Hepatocyte (in vitro differentiated cells): Measurements from ENCODE around the gene SLC47A2. TPM values are rescaled to one million over a fixed set of nuclear protein-coding genes. Genes with fewer than 3 reads are reported as not detected.

Source experiments
- DNase-seq: peaks from one replicate; pipeline ENCODE4 v3.0.0-alpha.2; 2016; ENCODE audit warnings: low spot score
- H2AFZ ChIP-seq: fragments of 200-600 bp; sonication (generic); 2 replicates; pipeline ENCODE4 v1.6.0; 2016; ENCODE audit warnings: antibody characterized with exemption, mild to moderate bottlenecking
- H3K27ac ChIP-seq: fragments of 200-600 bp; sonication (generic); 2 replicates; pipeline ENCODE4 v1.5.1; 2016; ENCODE audit warnings: mild to moderate bottlenecking
- H3K27me3 ChIP-seq: fragments of 200-600 bp; sonication (generic); 2 replicates; pipeline ENCODE4 v1.6.1; 2016
- H3K36me3 ChIP-seq: fragments of 200-600 bp; sonication (generic); replicated peaks from 2 replicates; pipeline ENCODE4 v1.5.1; 2016; ENCODE audit warnings: low read depth; ENCODE audit not compliant: insufficient read depth
- H3K4me1 ChIP-seq: fragments of 200-600 bp; sonication (generic); 2 replicates; pipeline ENCODE4 v1.5.1; 2016; ENCODE audit warnings: mild to moderate bottlenecking, moderate library complexity; ENCODE audit not compliant: insufficient read depth
- H3K4me2 ChIP-seq: fragments of 200-600 bp; sonication (generic); 2 replicates; pipeline ENCODE4 v1.6.0; 2016
- H3K4me3 ChIP-seq: fragments of 200-600 bp; sonication (generic); 2 replicates; pipeline ENCODE4 v1.5.1; 2016; ENCODE audit warnings: mild to moderate bottlenecking
- H3K79me2 ChIP-seq: fragments of 200-600 bp; sonication (generic); 2 replicates; pipeline ENCODE4 v1.6.0; 2017; ENCODE audit warnings: mild to moderate bottlenecking
- H3K9me2 ChIP-seq: fragments of 200-600 bp; sonication (generic); replicated peaks from 2 replicates; pipeline ENCODE4 v1.6.0; 2017; ENCODE audit warnings: mild to moderate bottlenecking; ENCODE audit not compliant: insufficient read depth
- H3K9me3 ChIP-seq: fragments of 200-600 bp; sonication (generic); 2 replicates; pipeline ENCODE4 v1.5.1; 2016; ENCODE audit warnings: low read depth, mild to moderate bottlenecking
- H4K20me1 ChIP-seq: fragments of 200-600 bp; sonication (generic); 2 replicates; pipeline ENCODE4 v1.6.0; 2016; ENCODE audit warnings: mild to moderate bottlenecking; ENCODE audit not compliant: insufficient read depth, poor library complexity, severe bottlenecking
- CTCF ChIP-seq: fragments of 200-600 bp; sonication (generic); IDR thresholded peaks from 2 replicates; pipeline ENCODE4 v1.5.1; 2016; ENCODE audit warnings: antibody characterized with exemption, mild to moderate bottlenecking; ENCODE audit not compliant: poor library complexity
- EZH2 ChIP-seq: fragments of 200-600 bp; sonication (generic); IDR thresholded peaks from 2 replicates; pipeline ENCODE4 v1.6.1; 2016; ENCODE audit warnings: antibody characterized with exemption, mild to moderate bottlenecking, borderline replicate concordance
- EZH2phosphoT487 ChIP-seq: fragments of 200-600 bp; sonication (generic); IDR thresholded peaks from one replicate; pipeline ENCODE4 v1.6.1; 2018; ENCODE audit warnings: antibody characterized with exemption, mild to moderate bottlenecking, low read depth, moderate library complexity; ENCODE audit not compliant: unreplicated experiment, severe bottlenecking
- WGBS: methylation state at CpG from one replicate; pipeline ENCODE4 v1.1.6; 2016; ENCODE audit warnings: low lambda C conversion rate; ENCODE audit errors: missing lambda C conversion rate; 5-methylcytosine and 5-hydroxymethylcytosine counted together
- polyA plus RNA-seq: library from polyadenylated mRNA; unstranded; fragments of >200 nt; fragmentation: Nextera tagmentation; extraction: Ambion mirVana; gene quantifications from 2 replicates; pipeline ENCODE4 v1.2.1, GENCODE V29; 2016
- total RNA-seq: library from RNA; depleted of rRNA; stranded (reverse); fragments of >200 nt; gene quantifications from 2 replicates; pipeline ENCODE4 v1.2.3, GENCODE V29; 2014

The SLC47A2 gene
- total and polyA plus RNA-seq, 2 experiments from 2014 or later: 0.07 TPM; not detected in 1

- Histone ChIP-seq H4K20me1 (no peaks in the 10 kb centered on the region), H3K4me1 (no peaks in the 10 kb centered on the region), H3K27me3 (no peaks in the 10 kb centered on the region), H3K27ac (no peak overlapping the region), H2AFZ (no peak overlapping the region), H3K9me3 (no peaks in the 10 kb centered on the region), H3K36me3 (no peaks in the 10 kb centered on the region), H3K4me3 (no peak overlapping the region), H3K4me2 (no peak overlapping the region), H3K79me2 (no peaks in the 10 kb centered on the region), H3K9me2 (no peaks in the 10 kb centered on the region)
- TF ChIP-seq CTCF (no peak), EZH2phosphoT487 (no peak), EZH2 (no peak)
- WGBS: 92% methylated on average over 14 of the region's 14 CpGs
- DNase-seq: no peak
Observed at GRCh38 chr17:19741832-19742457, 25.6 kb upstream of the SLC47A2 start.

- Histone ChIP-seq H2AFZ (no peak overlapping the region), H4K20me1 (no peaks in the 10 kb centered on the region), H3K79me2 (no peaks in the 10 kb centered on the region), H3K27ac (no peak overlapping the region), H3K36me3 (no peaks in the 10 kb centered on the region), H3K9me3 (no peaks in the 10 kb centered on the region), H3K9me2 (no peaks in the 10 kb centered on the region), H3K27me3 (no peaks in the 10 kb centered on the region), H3K4me1 (no peaks in the 10 kb centered on the region), H3K4me3 (no peak overlapping the region), H3K4me2 (no peak overlapping the region)
- TF ChIP-seq EZH2phosphoT487 (no peak), EZH2 (no peak), CTCF (no peak)
- WGBS: 89% methylated on average over 7 of the region's 7 CpGs
- DNase-seq: no peak
Observed at GRCh38 chr17:19740933-19741332, 24.5 kb upstream of the SLC47A2 start.

GRCh38 chr17:19739241-19740201 is 23.1 kb upstream of the SLC47A2 start:
- DNase-seq: no peak
- Histone ChIP-seq H3K9me2 (no peaks in the 10 kb centered on the region), H3K79me2 (no peaks in the 10 kb centered on the region), H3K36me3 (no peaks in the 10 kb centered on the region), H4K20me1 (no peaks in the 10 kb centered on the region), H3K27me3 (no peaks in the 10 kb centered on the region), H3K4me3 (no peak overlapping the region), H3K4me1 (peaks cover 2% of the 10 kb centered on the region), H2AFZ (no peak overlapping the region), H3K9me3 (no peaks in the 10 kb centered on the region), H3K4me2 (no peak overlapping the region), H3K27ac (no peak overlapping the region)
- 95% methylated on average over 26 of the region's 26 CpGs for whole genome bisulfite sequencing
- TF ChIP-seq EZH2phosphoT487 (no peak), EZH2 (no peak), CTCF (no peak)
